HG02623 (cell line): ENCODE measurements around the gene TJAP1.
"Not testable (repeated sequence)": the region's sequence is repeated elsewhere in the genome, so short reads cannot be mapped to it uniquely, and the experiment has no call there.

Experiments used
- ATAC-seq: cut with Tn5 transposase; IDR thresholded peaks from one replicate; pipeline ENCODE4 v1.9.1; 2021; ENCODE audit warnings: moderate library complexity; ENCODE audit not compliant: unreplicated experiment

Gene TJAP1

DNA sequence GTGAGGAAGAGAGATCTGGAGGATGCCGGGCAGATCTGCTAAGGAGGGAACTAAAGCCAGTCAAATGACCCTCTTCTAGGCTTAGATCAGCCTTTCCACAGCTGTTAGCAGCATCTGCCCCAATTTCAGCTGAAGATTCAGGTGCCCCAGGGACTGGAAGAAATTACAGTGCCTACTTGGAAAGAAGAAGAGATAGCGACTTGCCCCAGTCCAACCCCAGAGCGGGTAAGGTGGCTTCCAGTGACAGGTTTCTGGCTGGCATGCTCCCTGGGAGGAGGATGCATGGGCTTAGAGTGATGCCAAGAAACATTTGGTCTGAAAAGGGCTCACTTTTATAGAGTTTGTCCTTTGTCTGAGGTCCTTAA lies 620 bp downstream of the TJAP1 start:
- no peak for ATAC-seq

DNA sequence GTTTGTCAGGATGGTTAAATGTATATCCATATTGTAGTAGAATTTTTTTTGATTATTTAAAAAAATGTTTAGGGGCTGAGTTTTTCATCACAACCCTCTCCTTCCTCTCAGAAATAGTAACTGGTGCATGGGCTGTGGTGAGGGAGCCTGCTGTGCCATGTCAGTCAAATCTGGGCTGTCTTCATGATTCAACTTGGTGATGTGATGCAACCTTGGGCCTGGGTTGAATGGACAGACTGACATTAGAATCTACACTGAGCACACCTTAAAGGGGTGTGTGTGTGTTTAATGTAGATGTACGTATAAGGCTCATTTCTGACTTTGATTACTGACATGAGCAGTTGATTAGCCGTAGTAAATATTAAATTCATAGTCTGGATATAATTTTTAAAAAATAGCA lies 3.7 kb downstream of the TJAP1 start:
- no peak for ATAC-seq

DNA sequence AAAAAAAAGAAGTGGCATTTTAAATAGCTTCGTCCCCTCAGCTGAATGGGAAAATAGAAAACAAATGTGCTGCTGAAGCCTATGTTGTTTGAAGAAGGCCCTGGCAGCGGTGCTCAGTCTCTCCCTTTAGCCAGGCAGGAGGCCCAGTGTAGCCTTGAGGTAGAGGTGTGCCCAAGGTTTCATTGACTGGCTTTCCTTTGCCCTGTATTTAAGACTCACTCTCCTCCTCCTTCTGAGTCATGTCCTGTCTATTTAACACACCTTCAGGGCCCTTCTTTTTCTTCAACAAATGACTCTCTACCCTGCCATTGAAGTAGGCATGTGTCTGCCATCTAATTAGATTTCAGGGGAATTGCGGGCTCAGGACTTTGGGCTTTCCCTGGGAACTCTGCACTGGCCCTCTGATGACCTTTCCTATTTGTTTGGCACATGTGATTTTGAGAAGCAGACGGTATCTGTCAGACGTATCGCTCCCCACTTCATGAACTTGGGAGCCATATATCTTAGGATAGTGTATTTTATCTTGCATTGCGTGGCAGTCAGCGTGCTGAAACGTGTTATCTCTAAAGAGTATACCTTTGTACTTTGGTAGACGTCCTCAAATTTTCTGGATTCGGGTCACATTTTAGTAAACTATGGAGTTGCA lies 4.3 kb downstream of the TJAP1 start:
- no peak for ATAC-seq

GRCh38 chr6:43488667-43489276 lies 11.4 kb downstream of the TJAP1 start:
- ATAC-seq: no peak

DNA sequence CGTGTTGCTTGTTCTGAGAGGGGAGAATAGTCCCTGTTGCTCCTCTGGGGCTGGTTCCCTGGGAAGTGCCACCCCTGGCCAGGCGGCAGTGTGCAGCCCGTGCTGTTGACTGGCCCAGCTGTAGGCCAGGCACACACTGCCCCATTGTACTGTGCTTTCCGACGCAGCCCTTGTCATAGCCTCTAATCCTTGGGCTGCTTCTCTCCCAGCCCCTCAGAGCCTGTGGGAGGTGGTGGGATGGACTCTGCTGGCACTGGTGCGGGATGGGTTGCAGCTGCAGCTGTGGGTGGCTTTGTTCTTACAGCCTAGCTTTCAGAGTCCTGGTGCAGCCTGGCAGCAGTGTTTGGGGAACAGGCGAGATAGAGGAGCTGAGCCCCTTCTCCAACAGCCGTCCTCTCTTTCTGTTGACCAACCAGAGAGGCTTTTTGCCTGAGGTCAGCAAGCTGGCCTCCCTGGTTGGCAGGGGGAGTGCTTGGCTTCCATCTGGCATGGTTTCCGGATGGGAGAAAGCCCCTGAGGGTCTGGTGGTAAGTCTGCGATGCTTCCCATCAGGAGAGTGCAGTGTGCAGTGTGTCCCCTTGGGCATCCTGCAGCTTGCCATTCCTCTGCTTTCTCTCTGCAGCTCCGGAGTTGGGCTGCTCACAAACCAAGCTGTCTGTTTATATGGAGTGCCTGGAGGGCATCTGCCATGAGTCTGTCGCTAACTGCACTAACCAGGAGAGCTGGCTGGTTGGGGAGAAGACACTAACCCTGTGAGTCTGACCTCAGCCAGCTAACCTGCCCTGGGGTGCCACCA lies 12.1 kb downstream of the TJAP1 start:
- no peak for ATAC-seq

GRCh38 chr6:43490523-43490939 lies 13.2 kb downstream of the TJAP1 start:
- ATAC-seq: no peak

- ATAC-seq: no peak
These were observed 14.6 kb downstream of the TJAP1 start for GRCh38 chr6:43491750-43492661.

GRCh38 chr6:43492673-43493072 lies 15.3 kb downstream of the TJAP1 start:
- ATAC-seq: no peak

- no peak for ATAC-seq
These were observed 15.9 kb downstream of the TJAP1 start for GRCh38 chr6:43493230-43493629.

DNA sequence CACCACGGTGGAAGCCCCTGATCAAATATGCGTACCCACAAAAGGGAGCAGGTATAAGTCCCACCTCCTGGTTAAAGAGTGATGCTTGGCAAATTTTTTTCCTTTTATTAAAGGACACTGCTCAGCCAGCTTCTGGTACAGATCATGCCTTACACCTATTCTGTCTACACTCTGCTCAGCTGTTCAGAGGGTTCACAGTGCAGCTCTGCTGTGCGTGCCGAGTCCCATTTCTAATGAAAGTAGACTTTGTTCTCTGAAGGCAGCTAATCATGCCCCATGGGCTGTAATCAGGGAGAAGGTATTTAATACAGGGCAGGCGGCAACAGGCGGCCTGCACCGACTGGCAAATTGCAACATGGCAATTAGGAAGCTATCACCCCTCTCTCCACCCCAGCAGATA lies 16.5 kb downstream of the TJAP1 start:
- ATAC-seq: no peak

DNA sequence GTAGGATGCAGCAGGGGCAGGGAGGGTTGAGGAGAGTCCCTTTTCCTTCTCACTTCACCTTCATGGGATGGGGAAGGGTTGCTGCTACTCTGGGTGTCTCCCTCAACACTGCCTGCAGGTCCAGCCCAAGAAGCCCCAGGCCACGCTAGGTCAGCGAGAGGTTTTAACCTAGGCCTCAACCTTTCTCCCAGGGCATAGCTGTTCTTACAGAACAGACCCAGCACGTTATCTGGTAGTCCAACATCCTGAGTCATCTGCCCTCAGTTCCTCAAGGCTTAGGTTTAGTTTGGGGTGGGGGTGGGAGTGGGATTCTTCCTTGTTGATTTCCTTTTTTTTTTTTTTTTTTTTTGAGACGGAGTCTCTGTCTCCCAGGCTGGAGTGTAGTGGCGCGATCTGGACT lies 17.0 kb downstream of the TJAP1 start:
- ATAC-seq: no peak

DNA sequence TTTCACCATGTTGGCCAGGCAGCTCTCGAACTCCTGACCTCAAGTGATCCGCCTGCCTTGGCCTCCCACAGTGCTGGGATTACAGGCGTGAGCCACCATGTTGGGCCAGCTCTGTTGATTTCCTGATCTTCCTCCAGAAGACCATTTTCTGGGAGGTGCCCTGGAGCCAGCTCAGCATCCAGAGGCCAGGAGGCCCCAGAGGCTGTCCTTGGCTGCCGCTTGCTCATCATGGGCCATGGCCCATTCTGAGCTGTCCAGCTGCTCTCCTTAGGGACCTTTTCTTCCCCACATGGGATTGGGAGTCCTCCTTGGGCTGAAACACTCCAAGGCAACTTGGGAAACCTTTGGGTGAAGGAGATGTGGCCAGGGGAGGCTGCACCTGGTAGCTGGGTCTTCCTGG lies 17.4 kb downstream of the TJAP1 start:
- ATAC-seq: no peak

- ATAC-seq: no peak
These were observed 18.1 kb downstream of the TJAP1 start for GRCh38 chr6:43495409-43495941.

- no peak for ATAC-seq
These were observed 19.2 kb downstream of the TJAP1 start for GRCh38 chr6:43496370-43497128.

DNA sequence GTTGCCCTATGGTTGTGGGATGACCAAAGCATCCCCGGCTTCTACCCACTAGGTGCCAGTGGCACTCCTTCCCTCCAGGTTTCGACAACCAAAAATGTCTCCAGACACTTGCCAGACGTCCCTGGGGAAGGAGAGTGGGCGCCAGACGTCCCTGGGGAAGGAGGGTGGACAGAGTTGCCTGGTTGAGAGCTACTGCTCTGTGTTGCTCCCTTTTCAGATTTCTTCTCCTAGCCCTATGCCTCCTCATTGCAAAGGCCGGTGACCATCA lies 19.7 kb downstream of the TJAP1 start:
- ATAC-seq: no peak

- ATAC-seq: no peak
These were observed 20.3 kb downstream of the TJAP1 start for GRCh38 chr6:43497689-43498088.

DNA sequence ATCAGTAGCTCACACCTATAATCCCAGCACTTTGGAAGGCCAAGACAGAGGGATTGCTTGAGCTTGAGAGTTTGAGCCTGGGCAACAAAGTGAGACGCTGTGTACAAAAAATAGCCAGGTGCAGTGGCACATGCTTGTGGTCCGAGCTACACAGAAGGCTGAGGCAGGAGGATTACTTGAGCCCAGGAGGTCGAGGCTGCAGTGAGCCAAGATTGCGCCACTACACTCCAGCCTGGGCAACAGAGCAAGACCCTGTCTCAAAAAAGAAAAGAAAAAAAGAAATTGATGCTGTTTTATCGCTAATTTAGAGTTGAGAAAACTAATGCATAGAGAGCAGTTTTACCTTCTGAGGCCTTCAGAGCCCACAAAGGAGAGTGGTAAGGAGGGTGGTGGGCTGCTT lies 20.9 kb downstream of the TJAP1 start:
- not testable (repeated sequence) for ATAC-seq

DNA sequence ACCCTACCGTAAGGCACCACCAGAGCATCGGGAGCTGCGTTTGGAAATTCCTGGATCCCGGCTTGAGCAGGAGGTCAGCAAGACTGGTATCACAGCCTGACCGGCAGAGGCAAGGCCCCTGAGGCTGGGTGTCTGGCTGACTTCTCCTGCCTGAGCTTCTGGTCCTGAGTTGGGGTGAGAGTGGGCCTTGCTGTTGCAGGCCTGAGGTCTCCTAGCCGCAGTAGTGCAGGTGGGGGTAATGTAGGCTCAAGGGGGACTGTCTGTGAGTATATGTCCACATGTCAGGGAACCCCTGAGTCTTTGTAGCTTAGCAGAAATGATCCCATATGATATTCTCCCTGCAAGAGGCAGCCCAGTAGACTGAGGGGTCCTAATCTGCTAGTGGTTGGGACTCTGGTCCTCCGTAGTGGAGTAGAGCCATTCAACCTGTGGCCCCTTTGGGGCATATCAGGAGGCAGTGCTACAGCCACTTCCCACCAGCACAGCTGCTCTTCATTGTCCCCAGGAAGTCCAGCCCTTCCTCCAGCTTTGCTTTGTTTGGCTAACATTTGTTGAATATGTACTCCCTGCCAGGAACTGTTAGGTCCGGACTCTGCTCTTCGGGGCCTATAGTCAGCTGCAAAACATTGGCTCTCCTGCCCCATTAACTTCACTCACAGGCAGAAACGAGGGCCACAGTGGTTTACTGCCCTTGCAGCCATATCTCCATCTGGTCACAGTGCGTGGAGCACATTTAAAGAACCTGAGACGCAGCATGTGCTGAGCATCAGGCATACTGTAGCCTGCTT lies 21.9 kb downstream of the TJAP1 start:
- no peak for ATAC-seq

- ATAC-seq: no peak
These were observed 23.6 kb downstream of the TJAP1 start for GRCh38 chr6:43500921-43501320.

GRCh38 chr6:43502666-43503065 lies 25.3 kb downstream of the TJAP1 start:
- ATAC-seq: no peak
